Smooth muscle cell of the umbilical artery (primary cell): ENCODE measurements around the gene STK32B. TPM values are rescaled to one million over a fixed set of nuclear protein-coding genes. Genes with fewer than 3 reads are reported as not detected.

Experiments used
- total RNA-seq: library from RNA; depleted of rRNA; stranded (reverse); fragments of >200 nt; gene quantifications from 2 replicates; pipeline ENCODE4 v1.2.3, GENCODE V29; 2014

STK32B gene
- total RNA-seq: 0.59 and 1.6 TPM in 2 replicates

GRCh38 chr4:5051278-5052203 lies at the start of gene STK32B:
TSS of gene STK32B (plus strand) at chr4:5051480.

GRCh38 chr4:5019274-5019673 lies 32.0 kb upstream of the STK32B start, which contains the start of gene CYTL1:
TSS of gene CYTL1 (minus strand) at chr4:5019458. CDS start at chr4:5019445, 13 bp downstream.

Other genes with a start within 250 kb of the STK32B start
- gene MSX1, start 191.8 kb upstream of the STK32B start, total RNA-seq: 5.3 and 9.0 TPM in 2 replicates
- 0.30 and 1.5 TPM in 2 replicates for gene CYTL1, start 32.0 kb upstream of the STK32B start, total RNA-seq